Chondrocyte (in vitro differentiated cells): ENCODE measurements around the gene EIF5AL1. TPM values are rescaled to one million over a fixed set of nuclear protein-coding genes. Genes with fewer than 3 reads are reported as not detected.
"Not testable (repeated sequence)": the region's sequence is repeated elsewhere in the genome, so short reads cannot be mapped to it uniquely, and the experiment has no call there.

Experiments used
- DNase-seq: peaks from one replicate; pipeline ENCODE4 v3.0.0; 2021; ENCODE audit warnings: mixed read lengths, low spot score
- H3K27ac Mint-ChIP-seq: one replicate; pipeline ENCODE4 v1.8.0; 2021; ENCODE audit warnings: mild to moderate bottlenecking, moderate library complexity, mixed read lengths; ENCODE audit not compliant: unreplicated experiment
- H3K27me3 Mint-ChIP-seq: 2 replicates; pipeline ENCODE4 v1.8.0; 2021; ENCODE audit warnings: low read depth, mixed read lengths
- H3K36me3 Mint-ChIP-seq: 2 replicates; pipeline ENCODE4 v1.8.0; 2021; ENCODE audit warnings: low read depth, mixed read lengths
- H3K4me1 Mint-ChIP-seq: 2 replicates; pipeline ENCODE4 v1.8.0; 2021; ENCODE audit warnings: low read depth, mild to moderate bottlenecking, mixed read lengths
- H3K4me3 Mint-ChIP-seq: one replicate; pipeline ENCODE4 v1.8.0; 2021; ENCODE audit warnings: mild to moderate bottlenecking, moderate library complexity, mixed read lengths; ENCODE audit not compliant: unreplicated experiment
- H3K9me3 Mint-ChIP-seq: 2 replicates; pipeline ENCODE4 v1.8.0; 2021; ENCODE audit warnings: low read depth, mixed read lengths
- CTCF ChIP-seq: fragments of 200-600 bp; sonication (generic); IDR thresholded peaks from 2 replicates; pipeline ENCODE4 v1.5.0; 2021; ENCODE audit warnings: antibody characterized with exemption, mild to moderate bottlenecking, moderate library complexity
- total RNA-seq: library from RNA; stranded (reverse); gene quantifications from 3 replicates; pipeline ENCODE4 v1.2.1, GENCODE V29; 2021

Gene EIF5AL1
- total RNA-seq, 1 donor from 2014 or later = 0.20 TPM

DNA sequence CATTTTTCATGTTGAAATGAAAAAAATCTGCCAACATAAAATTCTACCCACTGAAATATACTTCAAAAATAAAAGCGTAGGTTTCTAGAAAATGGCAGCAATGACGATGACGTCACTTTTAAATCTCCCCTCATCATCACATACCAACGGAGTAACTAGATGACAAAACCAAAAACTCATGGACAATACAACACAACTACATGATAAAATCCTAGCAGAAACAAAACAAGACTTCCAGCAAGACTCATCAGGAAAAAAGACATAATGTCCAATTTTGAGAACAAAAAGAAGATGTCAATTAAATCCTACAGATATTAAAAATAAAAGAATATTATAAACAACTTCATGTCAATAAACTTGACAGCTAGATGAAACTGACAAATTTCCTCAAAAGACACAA lies 15.9 kb downstream of the EIF5AL1 start:
- H3K9me3 Mint-ChIP-seq, H3K4me3 Mint-ChIP-seq, DNase-seq, H3K4me1 Mint-ChIP-seq, H3K27me3 Mint-ChIP-seq, H3K27ac Mint-ChIP-seq, H3K36me3 Mint-ChIP-seq: not testable (repeated sequence)

DNA sequence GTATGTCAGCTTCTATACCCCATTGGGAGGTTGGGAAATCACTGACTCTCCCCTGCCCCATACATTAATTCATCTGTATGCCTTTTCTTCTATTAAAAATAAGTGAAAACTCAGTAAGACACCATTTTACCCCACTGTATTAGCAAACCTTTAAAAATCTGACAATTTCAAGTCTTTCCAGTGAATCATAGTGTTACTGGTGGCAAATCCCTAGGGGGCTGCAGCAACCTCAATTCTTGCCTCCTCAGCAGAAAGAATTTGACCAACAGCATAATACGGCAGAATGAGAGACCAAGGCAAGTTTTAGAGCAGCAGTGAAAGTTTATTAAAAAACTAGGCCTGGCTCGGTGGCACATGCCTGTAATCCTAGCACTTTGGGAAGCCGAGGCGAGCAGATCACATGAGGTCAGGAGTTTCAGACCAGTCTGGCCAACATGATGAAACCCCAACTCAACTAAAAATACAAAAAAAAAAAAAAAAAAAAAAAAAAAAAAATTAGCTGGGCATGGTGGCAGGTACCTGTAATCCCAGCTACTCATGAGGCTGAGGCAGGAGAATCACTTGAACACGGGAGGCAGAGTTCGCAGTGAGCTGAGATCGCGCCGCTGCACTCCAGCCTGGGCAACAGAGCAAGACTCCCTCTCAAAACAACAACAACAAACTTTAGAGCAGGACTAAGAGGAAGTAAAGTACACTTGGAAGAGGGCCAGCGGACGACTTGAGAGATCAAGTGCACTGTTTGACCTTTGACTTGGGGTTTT lies 21.0 kb downstream of the EIF5AL1 start:
- H3K27ac Mint-ChIP-seq = peak overlapping the region; percentile 94
- not testable (repeated sequence) for DNase-seq, H3K4me3 Mint-ChIP-seq, H3K27me3 Mint-ChIP-seq, H3K9me3 Mint-ChIP-seq, H3K4me1 Mint-ChIP-seq, H3K36me3 Mint-ChIP-seq

GRCh38 chr10:79533903-79534175 lies 21.5 kb downstream of the EIF5AL1 start:
- not testable (repeated sequence) for H3K9me3 Mint-ChIP-seq, H3K36me3 Mint-ChIP-seq, H3K4me3 Mint-ChIP-seq, H3K27me3 Mint-ChIP-seq, DNase-seq, H3K4me1 Mint-ChIP-seq
- peak overlapping the region; percentile 94 for H3K27ac Mint-ChIP-seq

DNA sequence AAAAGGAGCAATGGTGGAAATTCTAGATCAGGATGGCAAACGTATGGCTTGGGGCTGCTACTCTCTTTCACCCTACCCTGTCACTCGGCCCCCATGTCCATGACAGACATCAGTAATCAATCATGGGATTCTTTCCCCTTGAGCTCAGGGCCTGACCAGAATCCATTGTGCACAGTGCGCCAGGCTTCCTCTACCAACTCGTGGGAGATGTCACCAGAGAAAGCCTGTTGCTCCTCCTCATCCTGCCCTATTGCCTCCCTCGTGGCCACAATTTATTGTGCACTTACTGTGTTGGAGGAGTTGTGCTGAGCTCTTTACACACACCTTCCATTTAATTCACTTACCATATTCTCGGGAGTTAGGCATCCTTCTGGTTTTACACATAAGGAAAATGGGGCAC lies 26.0 kb downstream of the EIF5AL1 start:
- not testable (repeated sequence) for DNase-seq, H3K27me3 Mint-ChIP-seq, H3K4me1 Mint-ChIP-seq, H3K36me3 Mint-ChIP-seq, H3K4me3 Mint-ChIP-seq, H3K9me3 Mint-ChIP-seq, H3K27ac Mint-ChIP-seq

- not testable (repeated sequence) for DNase-seq, H3K4me3 Mint-ChIP-seq, H3K4me1 Mint-ChIP-seq, H3K27me3 Mint-ChIP-seq, H3K36me3 Mint-ChIP-seq, H3K27ac Mint-ChIP-seq, H3K9me3 Mint-ChIP-seq
These were observed 28.6 kb downstream of the EIF5AL1 start for GRCh38 chr10:79540930-79541329.

DNA sequence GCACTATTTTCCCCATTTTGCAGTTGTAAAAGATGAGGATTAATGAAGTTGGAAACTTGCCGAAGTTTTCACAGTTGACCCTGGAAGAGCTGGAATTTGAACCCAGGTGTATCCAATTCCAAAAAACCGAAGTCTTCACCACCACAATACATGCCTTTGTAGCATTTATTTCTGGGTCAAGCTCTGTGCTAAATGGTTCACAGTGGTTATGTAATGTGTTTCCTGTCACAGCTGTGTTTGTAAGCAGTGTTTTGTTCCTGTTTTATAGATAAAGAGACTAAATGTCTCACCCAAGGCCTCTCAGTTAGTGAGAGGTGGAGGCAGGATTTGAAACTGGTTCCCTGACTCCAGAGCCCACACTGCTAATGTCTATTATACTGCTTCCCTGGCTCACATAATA lies 30.3 kb downstream of the EIF5AL1 start:
- Mint-ChIP-seq H3K9me3 (peaks cover 19% of the 10 kb centered on the region), H3K27me3 (peaks cover 3% of the 10 kb centered on the region), H3K4me1 (no peaks in the 10 kb centered on the region), H3K4me3 (no peak overlapping the region), H3K27ac (no peak overlapping the region), H3K36me3 (peaks cover 2% of the 10 kb centered on the region)
- no peak for DNase-seq
- no peak for TF ChIP-seq CTCF

DNA sequence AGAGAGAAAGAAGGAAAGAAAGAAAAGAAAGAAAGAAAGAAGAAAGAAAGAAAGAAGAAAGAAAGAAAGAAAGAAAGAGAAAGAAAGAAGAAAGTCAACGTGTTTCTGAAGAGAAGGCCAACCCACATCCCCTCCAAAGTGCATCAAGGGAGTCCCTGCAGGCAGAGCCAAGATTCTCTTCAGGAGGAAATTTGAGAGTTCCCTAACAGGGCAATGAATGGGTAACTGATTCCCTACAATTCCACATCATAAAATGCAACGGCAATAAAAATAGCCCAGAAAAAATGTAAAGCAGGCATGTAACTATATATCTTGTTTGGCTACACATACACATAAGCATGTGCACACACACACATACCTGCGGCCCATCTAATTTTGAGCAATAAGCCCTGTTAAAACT lies 32.1 kb downstream of the EIF5AL1 start:
- Mint-ChIP-seq H3K9me3 (peaks cover 19% of the 10 kb centered on the region), H3K27me3 (peaks cover 10% of the 10 kb centered on the region)
- H3K4me1 Mint-ChIP-seq, DNase-seq, H3K36me3 Mint-ChIP-seq, H3K4me3 Mint-ChIP-seq, H3K27ac Mint-ChIP-seq: not testable (repeated sequence)

DNA sequence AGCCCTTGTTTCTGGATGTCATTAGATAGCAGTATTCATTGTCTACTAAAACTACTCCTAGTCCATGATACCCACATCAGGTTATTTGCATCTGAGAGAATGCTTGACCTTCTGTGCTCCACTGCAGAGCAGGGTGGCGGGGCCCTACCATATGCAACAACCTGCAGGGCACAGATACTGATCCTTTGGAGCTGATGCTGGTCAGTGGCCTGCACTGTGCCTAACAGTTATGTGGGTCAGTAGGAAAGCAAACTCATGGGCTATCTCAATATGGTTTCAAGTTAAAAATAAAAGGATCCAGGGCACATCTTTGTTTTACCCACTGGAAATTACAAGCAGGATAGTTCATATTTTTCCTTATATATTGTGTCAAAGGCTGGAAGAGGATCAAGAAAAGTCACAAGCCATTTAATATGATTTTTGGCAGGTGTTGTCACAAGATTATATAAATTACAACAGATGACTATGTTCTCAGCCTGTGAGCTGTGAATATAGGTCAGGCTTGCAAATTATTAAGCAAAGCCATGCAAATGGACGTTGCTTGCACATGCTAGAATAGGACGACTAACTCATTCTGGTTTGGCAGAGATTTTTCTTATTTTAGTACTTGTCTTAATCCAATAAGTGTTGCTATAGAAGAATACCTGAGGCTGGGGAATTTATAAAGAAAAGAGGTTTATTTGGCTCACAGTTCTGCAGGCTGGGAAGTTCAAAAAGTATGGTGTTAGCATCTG lies 32.8 kb downstream of the EIF5AL1 start:
- Mint-ChIP-seq H3K27me3 (peaks cover 14% of the 10 kb centered on the region), H3K9me3 (peaks cover 19% of the 10 kb centered on the region)
- H3K36me3 Mint-ChIP-seq, H3K4me3 Mint-ChIP-seq, DNase-seq, H3K4me1 Mint-ChIP-seq, H3K27ac Mint-ChIP-seq: not testable (repeated sequence)

- Mint-ChIP-seq H3K27me3 (peaks cover 14% of the 10 kb centered on the region), H3K9me3 (peaks cover 19% of the 10 kb centered on the region)
- H3K27ac Mint-ChIP-seq = not testable (repeated sequence)
These were observed 34.8 kb downstream of the EIF5AL1 start for GRCh38 chr10:79547128-79547527.

More at GRCh38 chr10:79547128-79547527, 34.8 kb downstream of the EIF5AL1 start:
- not testable (repeated sequence) for H3K4me3 Mint-ChIP-seq, DNase-seq, H3K4me1 Mint-ChIP-seq, H3K36me3 Mint-ChIP-seq
